Type B pancreatic cell (in vitro differentiated cells): ENCODE measurements around the gene RNF11. TPM values are rescaled to one million over a fixed set of nuclear protein-coding genes. Genes with fewer than 3 reads are reported as not detected.

ENCODE experiments used
- DNase-seq: peaks from one replicate; pipeline ENCODE4 v3.0.0; 2021; ENCODE audit warnings: mixed read lengths; ENCODE audit not compliant: unreplicated experiment; ENCODE audit errors: extremely low spot score
- H3K27ac Mint-ChIP-seq: 2 replicates; pipeline ENCODE4 v1.8.0; 2021; ENCODE audit warnings: mild to moderate bottlenecking, mixed read lengths
- H3K27me3 Mint-ChIP-seq: 2 replicates; pipeline ENCODE4 v1.8.0; 2021; ENCODE audit warnings: mixed read lengths
- H3K36me3 Mint-ChIP-seq: 2 replicates; pipeline ENCODE4 v1.8.0; 2021; ENCODE audit warnings: mixed read lengths
- H3K4me1 Mint-ChIP-seq: one replicate; pipeline ENCODE4 v1.8.0; 2021; ENCODE audit warnings: mixed read lengths; ENCODE audit not compliant: unreplicated experiment
- H3K4me3 Mint-ChIP-seq: 2 replicates; pipeline ENCODE4 v1.8.0; 2021; ENCODE audit warnings: mild to moderate bottlenecking, mixed read lengths
- H3K9me3 Mint-ChIP-seq: 2 replicates; pipeline ENCODE4 v1.8.0; 2021; ENCODE audit warnings: mixed read lengths
- CTCF ChIP-seq: fragments of 200-600 bp; sonication (generic); conservative IDR thresholded peaks from 2 replicates; pipeline ENCODE4 v1.5.0; 2021; ENCODE audit warnings: antibody characterized with exemption, mild to moderate bottlenecking
- total RNA-seq: library from RNA; stranded (reverse); gene quantifications from 2 replicates; pipeline ENCODE4 v1.2.1, GENCODE V29; 2021; ENCODE audit warnings: low replicate concordance

Gene RNF11
- total RNA-seq, 1 donor from 2014 or later: 61.8 TPM

- no peak overlapping the region for H3K4me3 Mint-ChIP-seq
- H3K27ac Mint-ChIP-seq: no peak overlapping the region
- TF ChIP-seq CTCF: no peak
- DNase-seq: no peak
- no peaks in the 10 kb centered on the region for H3K9me3 Mint-ChIP-seq
- no peaks in the 10 kb centered on the region for H3K27me3 Mint-ChIP-seq
- peaks cover 35% of the 10 kb centered on the region for H3K4me1 Mint-ChIP-seq
- H3K36me3 Mint-ChIP-seq: peaks cover 3% of the 10 kb centered on the region
These were observed 19.3 kb downstream of the RNF11 start for GRCh38 chr1:51255331-51255730.

GRCh38 chr1:51263147-51263877 is 27.2 kb downstream of the RNF11 start:
- H3K4me3 Mint-ChIP-seq: no peak overlapping the region
- no peaks in the 10 kb centered on the region for H3K27me3 Mint-ChIP-seq
- H3K9me3 Mint-ChIP-seq: no peaks in the 10 kb centered on the region
- H3K4me1 Mint-ChIP-seq: peaks cover 49% of the 10 kb centered on the region
- no peak for DNase-seq
- no peak overlapping the region for H3K27ac Mint-ChIP-seq
- H3K36me3 Mint-ChIP-seq: peaks cover 4% of the 10 kb centered on the region
- no peak for TF ChIP-seq CTCF

- Mint-ChIP-seq H3K4me1 (peaks cover 38% of the 10 kb centered on the region), H3K27ac (no peak overlapping the region), H3K4me3 (no peak overlapping the region)
These were observed 28.4 kb downstream of the RNF11 start for GRCh38 chr1:51264451-51264850.

GRCh38 chr1:51265618-51266017 is 29.5 kb downstream of the RNF11 start:
- no peak overlapping the region for H3K4me3 Mint-ChIP-seq
- no peaks in the 10 kb centered on the region for H3K27me3 Mint-ChIP-seq
- H3K4me1 Mint-ChIP-seq: peaks cover 29% of the 10 kb centered on the region
- no peaks in the 10 kb centered on the region for H3K9me3 Mint-ChIP-seq
- H3K27ac Mint-ChIP-seq: no peak overlapping the region
- no peak for TF ChIP-seq CTCF
- peaks cover 8% of the 10 kb centered on the region for H3K36me3 Mint-ChIP-seq
- DNase-seq: no peak

More at GRCh38 chr1:51264451-51264850, 28.4 kb downstream of the RNF11 start:
- Mint-ChIP-seq H3K27me3 (no peaks in the 10 kb centered on the region), H3K36me3 (peaks cover 4% of the 10 kb centered on the region), H3K9me3 (no peaks in the 10 kb centered on the region)
- no peak for DNase-seq
- TF ChIP-seq CTCF: no peak

- no peak overlapping the region for H3K27ac Mint-ChIP-seq
These were observed 30.1 kb downstream of the RNF11 start for GRCh38 chr1:51266181-51266580.

More at GRCh38 chr1:51266181-51266580, 30.1 kb downstream of the RNF11 start:
- Mint-ChIP-seq H3K36me3 (peaks cover 12% of the 10 kb centered on the region), H3K4me1 (peaks cover 26% of the 10 kb centered on the region), H3K9me3 (no peaks in the 10 kb centered on the region), H3K4me3 (no peak overlapping the region), H3K27me3 (no peaks in the 10 kb centered on the region)
- DNase-seq: no peak
- no peak for TF ChIP-seq CTCF
